H1 (cell line): ENCODE results near the gene TTC21A.

Experiments used
- EZH2 ChIP-seq: fragments of 200-600 bp; sonication (generic); IDR thresholded peaks from 2 replicates; pipeline ENCODE4 v1.7.1; 2012; ENCODE audit warnings: low read depth, mild to moderate bottlenecking, moderate library complexity, low read length, inconsistent platforms; ENCODE audit not compliant: severe bottlenecking
- POLR2AphosphoS5 ChIP-seq: IDR thresholded peaks from 2 replicates; pipeline ENCODE4 v1.6.1; 2011; ENCODE audit warnings: low read depth, low read length
- TF ChIP-seq, protein P1 (sequence below), 3 experiments: IDR thresholded peaks; 1 replicate in 2 of 3; 2 replicates in 1 of 3; pipeline versions ENCODE4 v1.5.1 to v1.6.1; 2011; ENCODE audit warnings: low read length in 3 of 3, mild to moderate bottlenecking in 3 of 3, inconsistent platforms in 2 of 3, low read depth in 1 of 3, moderate library complexity in 1 of 3; ENCODE audit not compliant: insufficient read depth in 1 of 3; ENCODE audit errors: control extremely low read depth in 1 of 3

DNA sequence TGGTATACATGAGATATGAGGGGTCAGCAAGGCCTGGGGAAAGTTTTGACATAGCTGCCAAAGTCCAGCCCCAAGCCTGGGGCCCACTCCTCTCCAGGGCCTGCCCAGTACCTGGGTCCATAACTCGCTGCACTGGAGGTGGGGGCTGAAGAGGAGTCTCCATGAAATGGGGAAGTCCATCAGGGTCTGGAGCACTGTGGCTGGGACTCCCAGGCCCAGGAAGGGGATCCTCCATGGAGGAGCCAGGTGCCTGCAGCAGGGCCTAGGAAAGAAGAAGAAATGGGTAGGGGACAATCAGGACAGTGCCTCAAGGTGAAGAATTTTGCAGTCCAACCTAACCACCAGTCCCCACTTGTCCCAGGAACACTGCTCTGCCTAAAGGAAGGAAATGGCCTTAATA lies 8.2 kb upstream of the TTC21A start:
- TF ChIP-seq, protein P1, sequence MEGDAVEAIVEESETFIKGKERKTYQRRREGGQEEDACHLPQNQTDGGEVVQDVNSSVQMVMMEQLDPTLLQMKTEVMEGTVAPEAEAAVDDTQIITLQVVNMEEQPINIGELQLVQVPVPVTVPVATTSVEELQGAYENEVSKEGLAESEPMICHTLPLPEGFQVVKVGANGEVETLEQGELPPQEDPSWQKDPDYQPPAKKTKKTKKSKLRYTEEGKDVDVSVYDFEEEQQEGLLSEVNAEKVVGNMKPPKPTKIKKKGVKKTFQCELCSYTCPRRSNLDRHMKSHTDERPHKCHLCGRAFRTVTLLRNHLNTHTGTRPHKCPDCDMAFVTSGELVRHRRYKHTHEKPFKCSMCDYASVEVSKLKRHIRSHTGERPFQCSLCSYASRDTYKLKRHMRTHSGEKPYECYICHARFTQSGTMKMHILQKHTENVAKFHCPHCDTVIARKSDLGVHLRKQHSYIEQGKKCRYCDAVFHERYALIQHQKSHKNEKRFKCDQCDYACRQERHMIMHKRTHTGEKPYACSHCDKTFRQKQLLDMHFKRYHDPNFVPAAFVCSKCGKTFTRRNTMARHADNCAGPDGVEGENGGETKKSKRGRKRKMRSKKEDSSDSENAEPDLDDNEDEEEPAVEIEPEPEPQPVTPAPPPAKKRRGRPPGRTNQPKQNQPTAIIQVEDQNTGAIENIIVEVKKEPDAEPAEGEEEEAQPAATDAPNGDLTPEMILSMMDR (IDR thresholded peaks at IDR 0.05; ENCODE audit: control extremely low read depth in 1 of 3, insufficient read depth in 1 of 3, low read depth in 1 of 3, low read length in 3 of 3) = no peak
- TF ChIP-seq POLR2AphosphoS5 (no peak), EZH2 (no peak)
